GM11168 (cell line): ENCODE results near the gene MED31.
"Not testable (repeated sequence)": the region's sequence is repeated elsewhere in the genome, so short reads cannot be mapped to it uniquely, and the experiment has no call there.

Experiments used
- in situ Hi-C: fragments of 300-500 bp; cut with MboI; formaldehyde crosslinking; loops from one replicate; pipeline ENCODE4 v1.12.0; 2022; ENCODE audit warnings: low sequenced_read_pairs; ENCODE audit not compliant: unreplicated experiment

Gene MED31

GRCh38 chr17:6677946-6678345 is 26.5 kb upstream of the MED31 start:
- in situ Hi-C loops: no loop called here

GRCh38 chr17:6677158-6677831 is 25.9 kb upstream of the MED31 start:
- in situ Hi-C loops: no loop called here

- in situ Hi-C loops: no loop called here
Measured at GRCh38 chr17:6676802-6677157, 25.4 kb upstream of the MED31 start.

GRCh38 chr17:6675201-6675825 is 23.9 kb upstream of the MED31 start:
- in situ Hi-C loops: no loop called here

DNA sequence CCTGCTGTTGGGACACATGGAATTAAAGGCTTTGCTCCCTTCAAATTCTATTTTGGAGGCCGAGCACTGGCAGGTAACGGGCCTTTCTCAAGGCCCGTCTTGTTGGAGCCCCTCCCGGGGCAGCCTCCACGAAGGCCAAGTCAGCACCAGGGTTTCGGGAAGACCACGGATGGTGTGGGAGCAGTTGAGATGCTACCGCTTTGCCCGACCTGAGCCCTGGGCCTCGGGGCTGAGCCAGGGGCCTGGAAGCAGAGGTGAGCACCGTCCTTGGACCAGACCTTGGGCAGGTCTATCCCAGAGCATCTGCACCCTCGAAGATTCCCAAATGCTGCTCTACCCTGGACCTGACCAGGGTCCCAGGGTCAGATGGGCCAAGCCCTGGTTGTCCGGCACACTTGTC is 23.2 kb upstream of the MED31 start:
- in situ Hi-C loops: no loop called here

- in situ Hi-C loops: no loop called here
Measured at GRCh38 chr17:6671431-6671830, 20.0 kb upstream of the MED31 start.

DNA sequence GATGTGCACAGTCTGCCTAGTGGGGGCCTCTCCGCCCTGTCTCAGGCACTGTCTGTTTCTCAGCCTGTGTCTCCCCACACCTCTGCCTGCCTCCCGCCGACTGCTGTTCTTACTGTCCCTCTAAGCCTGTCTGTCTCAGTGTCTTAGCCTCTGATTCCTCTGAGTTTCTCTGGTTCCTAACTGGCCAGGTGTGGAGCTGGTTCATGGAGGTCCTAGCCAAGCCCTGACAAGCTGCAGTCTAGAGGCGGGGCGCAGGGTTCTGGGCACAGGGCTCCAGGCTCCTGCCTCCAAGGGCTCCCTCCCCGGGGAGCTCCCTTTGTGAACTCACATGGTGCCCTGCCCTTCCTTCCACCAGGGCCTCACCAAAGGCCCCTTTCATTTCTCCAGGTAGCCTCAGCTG is 19.6 kb upstream of the MED31 start:
- in situ Hi-C loops: no loop called here

DNA sequence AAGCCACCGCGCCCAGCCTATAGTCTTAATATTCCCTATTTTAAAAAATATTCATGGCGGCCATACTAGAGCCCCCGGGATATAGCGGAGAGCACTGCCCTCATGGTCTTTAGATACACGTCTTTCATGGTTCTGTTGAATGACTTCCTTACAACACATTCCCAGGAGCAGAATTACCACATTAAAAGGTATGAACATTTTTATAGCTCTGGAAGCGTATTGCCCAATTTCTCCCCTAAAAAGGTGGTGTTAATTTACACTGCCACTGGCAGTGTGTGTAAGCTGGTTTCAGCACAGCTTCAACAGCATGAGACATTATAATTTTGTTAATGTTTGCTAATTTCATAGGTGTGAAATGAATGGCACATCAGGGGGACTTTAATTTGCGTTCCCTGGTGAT is 19.2 kb upstream of the MED31 start:
- in situ Hi-C loops: no loop called here

- in situ Hi-C loops: loop anchor here (10.0 kb wide), 1 partner anchor 165 kb away; the partner anchor contains the start of gene TEKT1
Measured at GRCh38 chr17:6669479-6670212, 18.2 kb upstream of the MED31 start.

DNA sequence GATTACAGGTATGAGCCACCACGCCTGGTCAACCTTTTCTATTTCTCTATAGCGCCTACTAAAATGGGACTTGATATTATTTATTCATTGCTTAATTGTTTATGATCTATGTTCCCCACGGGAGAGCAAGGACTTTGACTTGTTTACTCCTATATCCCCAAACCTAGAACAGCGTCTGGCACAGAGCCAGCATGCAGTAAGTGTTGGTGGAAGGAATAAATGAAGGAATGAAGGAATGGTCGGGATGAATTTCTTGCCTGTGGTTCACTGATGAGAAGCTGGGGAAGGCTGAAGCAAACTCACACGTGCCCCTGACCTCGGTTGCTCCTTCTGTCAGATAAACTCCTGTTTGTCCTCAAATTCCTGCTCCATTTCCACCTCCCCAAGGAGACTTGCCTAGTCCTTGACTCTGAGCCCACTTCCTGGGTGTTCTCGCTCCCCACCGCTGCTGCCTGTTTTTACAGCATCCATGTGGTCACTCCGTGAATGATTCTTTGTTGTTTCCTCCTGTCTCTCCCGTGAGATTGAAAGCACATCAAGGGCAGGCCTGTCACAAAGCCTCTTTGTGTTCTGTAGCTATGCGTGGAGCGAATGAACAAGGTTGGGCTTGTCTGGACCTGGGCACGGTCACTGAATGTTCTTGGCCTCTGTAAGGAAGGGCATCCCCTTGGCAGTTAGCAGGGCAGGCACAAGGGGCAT is 17.5 kb upstream of the MED31 start:
- in situ Hi-C loops: loop anchor here (10.0 kb wide), 1 partner anchor 166 kb away; the partner anchor contains the start of gene TEKT1

DNA sequence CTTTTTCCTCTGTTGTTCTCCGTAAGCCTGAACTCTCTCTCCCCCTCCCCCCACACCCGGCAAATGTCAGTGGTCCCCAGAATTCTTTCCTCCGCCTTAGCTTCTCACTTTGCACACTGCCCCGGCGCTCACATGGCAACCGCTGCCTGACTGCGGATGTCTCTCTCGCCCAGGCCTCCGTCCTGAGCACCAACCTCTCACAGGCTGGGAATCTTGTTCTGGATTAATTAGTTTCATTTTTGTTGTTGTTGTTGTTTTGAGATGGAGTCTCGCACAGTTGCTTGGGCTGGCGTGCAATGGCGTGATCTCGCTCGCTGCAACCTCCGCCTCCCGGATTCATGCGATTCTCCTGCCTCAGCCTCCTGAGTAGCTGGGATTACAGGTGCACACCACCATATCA is 16.8 kb upstream of the MED31 start:
- in situ Hi-C loops: loop anchor here (10.0 kb wide), 1 partner anchor 167 kb away; the partner anchor contains the start of gene TEKT1

- in situ Hi-C loops: loop anchor here (10.0 kb wide), 1 partner anchor 167 kb away; the partner anchor contains the start of gene TEKT1
Measured at GRCh38 chr17:6667516-6667915, 16.1 kb upstream of the MED31 start.

GRCh38 chr17:6666557-6666956 is 15.2 kb upstream of the MED31 start:
- in situ Hi-C loops: loop anchor here (10.0 kb wide), 1 partner anchor 168 kb away; the partner anchor contains the start of gene TEKT1

DNA sequence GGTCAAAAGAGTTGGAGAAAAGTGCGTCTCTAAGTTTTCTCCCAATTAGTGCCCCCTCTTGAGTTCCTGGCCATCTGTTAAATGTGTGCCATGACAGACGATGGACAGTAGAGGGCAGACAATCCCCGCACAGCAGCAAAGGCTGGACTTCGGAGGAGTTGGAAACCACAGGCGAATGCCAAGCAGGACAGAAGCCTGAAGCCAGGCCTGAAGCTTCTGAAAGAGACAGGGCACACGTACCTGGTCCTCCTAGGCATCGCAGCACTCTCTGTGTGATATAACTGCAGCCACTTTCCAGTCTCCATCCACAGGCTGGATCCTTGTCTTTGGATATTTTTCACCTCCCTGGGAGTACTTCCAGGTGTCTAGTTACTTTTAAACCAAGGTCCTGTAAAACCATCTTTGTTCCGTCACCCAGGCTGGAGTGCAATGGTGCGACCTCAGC is 14.7 kb upstream of the MED31 start:
- in situ Hi-C loops: loop anchor here (10.0 kb wide), 1 partner anchor 169 kb away; the partner anchor contains the start of gene TEKT1

DNA sequence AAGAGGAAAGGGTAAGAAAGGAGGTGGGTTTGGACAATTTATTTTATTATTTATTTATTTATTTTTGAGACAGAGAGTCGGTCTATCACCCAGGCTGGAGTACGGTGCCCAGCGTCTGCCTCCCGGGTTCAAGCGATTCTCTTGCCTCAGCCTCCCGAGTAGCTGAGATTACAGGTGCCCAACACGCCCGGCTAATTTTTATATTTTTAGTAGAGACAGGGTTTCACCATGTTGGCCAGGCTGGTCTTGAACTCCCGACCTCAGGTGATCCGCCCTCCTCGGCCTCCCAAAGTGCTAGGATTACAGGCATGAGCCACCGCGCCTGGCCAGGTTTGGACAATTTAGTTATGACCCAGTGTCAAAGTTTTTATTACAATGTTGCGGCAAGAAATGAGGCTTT is 11.8 kb upstream of the MED31 start:
- in situ Hi-C loops: loop anchor here (10.0 kb wide), 1 partner anchor 172 kb away; the partner anchor contains the start of gene TEKT1

- in situ Hi-C loops: loop anchor here (10.0 kb wide), 1 partner anchor 173 kb away; the partner anchor contains the start of gene TEKT1
Measured at GRCh38 chr17:6661464-6661848, 10.1 kb upstream of the MED31 start.

DNA sequence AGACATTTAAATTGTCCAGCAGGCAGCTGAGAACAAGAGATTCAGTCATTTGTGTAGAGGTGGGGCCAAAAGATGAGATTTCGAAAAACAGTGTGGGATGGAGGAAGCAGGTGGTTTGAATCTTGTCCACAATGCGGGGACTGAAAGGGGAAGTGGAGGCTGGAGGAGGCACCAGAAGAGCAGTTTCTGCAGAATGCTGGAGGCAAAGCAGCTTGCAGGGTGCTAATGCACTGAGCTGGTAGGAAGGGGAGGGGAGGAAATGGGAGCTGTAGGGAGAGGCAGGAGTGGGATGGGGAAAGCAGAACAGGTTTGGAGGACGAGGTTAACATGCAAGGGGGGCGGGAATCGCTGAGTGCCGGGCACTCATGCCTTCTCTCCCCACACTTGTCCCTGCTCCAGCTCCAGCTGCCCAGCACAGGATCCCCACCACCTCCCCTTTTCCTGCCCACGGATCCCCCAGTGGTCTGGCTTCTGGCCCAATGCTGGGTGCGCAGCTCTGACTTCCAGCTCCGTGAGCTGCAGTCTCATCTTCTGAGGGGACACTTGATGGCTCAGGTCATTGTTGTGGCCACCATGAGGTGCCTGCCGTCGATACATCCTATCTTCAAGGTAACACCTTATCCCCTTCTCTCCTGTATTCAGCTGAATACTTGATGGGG is 9.5 kb upstream of the MED31 start:
- in situ Hi-C loops: loop anchor here (10.0 kb wide), 1 partner anchor 174 kb away; the partner anchor contains the start of gene TEKT1

DNA sequence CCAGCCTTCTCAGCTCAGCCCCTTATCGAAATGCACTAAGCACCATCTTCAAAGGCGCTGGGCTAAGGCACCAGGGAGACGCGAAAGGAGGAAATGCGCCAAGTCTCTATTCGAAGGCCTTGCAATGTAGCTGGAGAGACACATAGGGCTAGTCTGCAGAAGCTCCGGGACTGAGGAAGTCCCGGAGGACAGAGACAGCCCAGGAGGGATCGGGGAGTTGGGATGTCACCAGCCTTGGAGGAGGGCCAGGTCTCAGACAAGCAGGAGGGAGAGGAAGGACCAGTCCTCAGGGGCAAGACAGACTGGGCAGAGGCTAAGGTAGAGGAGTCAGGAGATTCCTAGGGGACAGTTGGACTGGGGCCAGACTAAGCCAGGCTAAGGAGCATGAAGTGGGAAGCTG is 8.7 kb upstream of the MED31 start:
- in situ Hi-C loops: loop anchor here (10.0 kb wide), 1 partner anchor 175 kb away; the partner anchor contains the start of gene TEKT1

GRCh38 chr17:6658411-6658810 is 7.0 kb upstream of the MED31 start:
- in situ Hi-C loops: not testable (repeated sequence)
